ENCODE data around the gene ADAMTSL3.

Gene ADAMTSL3

GRCh38 chr15:83914906-83915305, 261.0 kb downstream of the ADAMTSL3 start:
- TF ChIP-seq CTCF (IDR thresholded peaks at IDR 0.05; ENCODE audit: insufficient read depth, low read length, poor library complexity, severe bottlenecking): no peak
- Histone ChIP-seq H3K27me3 (replicated peaks; ENCODE audit: control insufficient read depth, insufficient read depth, low read length) (no peaks in the 10 kb centered on the region), H3K4me3 (replicated peaks; ENCODE audit: low read depth, low read length) (no peak overlapping the region)

GRCh38 chr15:83917432-83917831, 263.5 kb downstream of the ADAMTSL3 start:
- no peak overlapping the region for H3K4me3 ChIP-seq (replicated peaks; ENCODE audit: low read depth, low read length)
- no peaks in the 10 kb centered on the region for H3K36me3 ChIP-seq (ENCODE audit: control insufficient read depth, insufficient read depth, low read length)
- no peak for DNase-seq (ENCODE audit: extremely low read depth, insufficient read length)
- no peak for TF ChIP-seq CTCF (IDR thresholded peaks at IDR 0.05; ENCODE audit: insufficient read depth, low read length, poor library complexity, severe bottlenecking)
- no peaks in the 10 kb centered on the region for H3K27me3 ChIP-seq (replicated peaks; ENCODE audit: control insufficient read depth, insufficient read depth, low read length)

More at GRCh38 chr15:83914906-83915305, 261.0 kb downstream of the ADAMTSL3 start:
- H3K36me3 ChIP-seq (ENCODE audit: control insufficient read depth, insufficient read depth, low read length): no peaks in the 10 kb centered on the region
- no peak for DNase-seq (ENCODE audit: extremely low read depth, insufficient read length)

- no peak for TF ChIP-seq CTCF (IDR thresholded peaks at IDR 0.05; ENCODE audit: insufficient read depth, low read length, poor library complexity, severe bottlenecking)
- H3K27me3 ChIP-seq (replicated peaks; ENCODE audit: control insufficient read depth, insufficient read depth, low read length): no peaks in the 10 kb centered on the region
- DNase-seq (ENCODE audit: extremely low read depth, insufficient read length): no peak
These were observed 264.1 kb downstream of the ADAMTSL3 start for GRCh38 chr15:83918011-83918410.

DNA sequence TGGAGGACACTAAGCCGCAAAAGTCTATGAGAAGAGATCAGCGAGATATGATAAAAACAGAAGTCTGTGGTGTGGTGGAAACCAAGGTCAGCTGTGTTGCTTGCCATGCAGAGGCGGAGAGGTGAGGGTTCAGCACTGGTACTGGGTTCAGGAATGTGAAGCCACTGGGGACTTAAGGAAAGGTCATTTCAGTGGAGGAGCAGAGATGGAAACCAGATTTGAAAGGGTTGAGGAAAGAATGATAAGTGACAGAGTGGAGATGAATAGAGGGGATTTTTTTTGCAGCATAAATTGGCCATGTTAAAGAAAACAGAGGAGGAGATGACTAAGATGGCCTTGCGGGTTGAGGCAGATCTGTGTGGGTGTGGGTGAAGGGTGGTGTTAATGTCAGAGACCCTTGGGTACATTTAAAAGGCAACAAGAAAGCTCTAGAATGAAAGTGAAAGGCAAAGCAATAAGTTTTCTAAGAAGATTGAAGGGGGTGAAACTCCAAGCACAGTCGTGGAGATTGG, 265.5 kb downstream of the ADAMTSL3 start:
- no peak overlapping the region for H3K4me3 ChIP-seq (replicated peaks; ENCODE audit: low read depth, low read length)
- no peaks in the 10 kb centered on the region for H3K27me3 ChIP-seq (replicated peaks; ENCODE audit: control insufficient read depth, insufficient read depth, low read length)
- no peak for DNase-seq (ENCODE audit: extremely low read depth, insufficient read length)
- no peak for TF ChIP-seq CTCF (IDR thresholded peaks at IDR 0.05; ENCODE audit: insufficient read depth, low read length, poor library complexity, severe bottlenecking)
- H3K36me3 ChIP-seq (ENCODE audit: control insufficient read depth, insufficient read depth, low read length): no peaks in the 10 kb centered on the region

More at GRCh38 chr15:83918011-83918410, 264.1 kb downstream of the ADAMTSL3 start:
- Histone ChIP-seq H3K4me3 (replicated peaks; ENCODE audit: low read depth, low read length) (no peak overlapping the region), H3K36me3 (ENCODE audit: control insufficient read depth, insufficient read depth, low read length) (no peaks in the 10 kb centered on the region)

- no peak for TF ChIP-seq CTCF (IDR thresholded peaks at IDR 0.05; ENCODE audit: insufficient read depth, low read length, poor library complexity, severe bottlenecking)
- Histone ChIP-seq H3K4me3 (replicated peaks; ENCODE audit: low read depth, low read length) (no peak overlapping the region), H3K27me3 (replicated peaks; ENCODE audit: control insufficient read depth, insufficient read depth, low read length) (no peaks in the 10 kb centered on the region), H3K36me3 (ENCODE audit: control insufficient read depth, insufficient read depth, low read length) (no peaks in the 10 kb centered on the region)
- DNase-seq (ENCODE audit: extremely low read depth, insufficient read length): no peak
These were observed 266.1 kb downstream of the ADAMTSL3 start for GRCh38 chr15:83919978-83920510.

All from GM06990 (cell line).